Smooth muscle cell (in vitro differentiated cells): ENCODE measurements around the gene TCEANC2. TPM values are rescaled to one million over a fixed set of nuclear protein-coding genes. Genes with fewer than 3 reads are reported as not detected.

Source experiments
- DNase-seq: peaks from one replicate; lab custom pipeline; 2025; ENCODE audit not compliant: unreplicated experiment; lab: John Stamatoyannopoulos, UW
- H2AFZ ChIP-seq: fragments of 200-600 bp; sonication (generic); 2 replicates; pipeline ENCODE4 v1.6.0; 2016; ENCODE audit warnings: antibody characterized with exemption, low read depth, mild to moderate bottlenecking
- H3F3A ChIP-seq: fragments of 200-600 bp; sonication (generic); 2 replicates; pipeline ENCODE4 v1.6.0; 2017; ENCODE audit warnings: antibody characterized with exemption, low read depth
- H3K27ac ChIP-seq: fragments of 200-600 bp; sonication (generic); 2 replicates; pipeline ENCODE4 v1.5.1; 2016; ENCODE audit warnings: low read depth, mild to moderate bottlenecking
- H3K27me3 ChIP-seq: fragments of 200-600 bp; sonication (generic); 2 replicates; pipeline ENCODE4 v1.6.1; 2016; ENCODE audit warnings: low read depth, mild to moderate bottlenecking
- H3K36me3 ChIP-seq: fragments of 200-600 bp; sonication (generic); 2 replicates; pipeline ENCODE4 v1.5.1; 2016; ENCODE audit warnings: low read depth
- H3K4me1 ChIP-seq: fragments of 200-600 bp; sonication (generic); 2 replicates; pipeline ENCODE4 v1.5.1; 2016; ENCODE audit warnings: low read depth
- H3K4me2 ChIP-seq: fragments of 200-600 bp; sonication (generic); 2 replicates; pipeline ENCODE4 v1.6.0; 2016; ENCODE audit warnings: mild to moderate bottlenecking
- H3K4me3 ChIP-seq: fragments of 200-600 bp; sonication (generic); 2 replicates; pipeline ENCODE4 v1.5.1; 2016; ENCODE audit warnings: mild to moderate bottlenecking
- H3K79me2 ChIP-seq: fragments of 200-600 bp; sonication (generic); 2 replicates; pipeline ENCODE4 v1.6.0; 2016; ENCODE audit warnings: low read depth, mild to moderate bottlenecking
- H3K9ac ChIP-seq: fragments of 200-600 bp; sonication (generic); 2 replicates; pipeline ENCODE4 v1.6.0; 2016; ENCODE audit warnings: low read depth
- H3K9me3 ChIP-seq: fragments of 200-600 bp; sonication (generic); replicated peaks from 2 replicates; pipeline ENCODE4 v1.5.1; 2016; ENCODE audit warnings: low read depth
- H4K20me1 ChIP-seq: fragments of 200-600 bp; sonication (generic); 2 replicates; pipeline ENCODE4 v1.6.0; 2016; ENCODE audit warnings: low read depth
- CTCF ChIP-seq: fragments of 200-600 bp; sonication (generic); IDR thresholded peaks from 2 replicates; pipeline ENCODE4 v1.5.1; 2017; ENCODE audit warnings: borderline replicate concordance, mild to moderate bottlenecking, antibody characterized with exemption; ENCODE audit not compliant: insufficient read depth, poor library complexity, severe bottlenecking
- WGBS: methylation state at CpG from one replicate; pipeline ENCODE4 v1.1.7; 2016; ENCODE audit warnings: low lambda C conversion rate; 5-methylcytosine and 5-hydroxymethylcytosine counted together
- polyA plus RNA-seq: library from polyadenylated mRNA; unstranded; fragments of >200 nt; fragmentation: Nextera tagmentation; extraction: Ambion mirVana; gene quantifications from 2 replicates; pipeline ENCODE4 v1.2.1, GENCODE V29; 2016
- total RNA-seq: library from RNA; depleted of rRNA; stranded (reverse); fragments of >200 nt; gene quantifications from 2 replicates; pipeline ENCODE4 v1.2.3, GENCODE V29; 2014

Gene TCEANC2
- total and polyA plus RNA-seq, 2 experiments from 2014 or later, result 2.1 to 4.6 TPM

GRCh38 chr1:54121482-54122134 lies 68.2 kb downstream of the TCEANC2 start:
- peak overlapping the region; percentile 49 for H3K27ac ChIP-seq
- TF ChIP-seq CTCF, result peak; percentile 75
- no peaks in the 10 kb centered on the region for H3K9me3 ChIP-seq

GRCh38 chr1:54122135-54122751 lies 68.8 kb downstream of the TCEANC2 start:
- Histone ChIP-seq H2AFZ (no peak overlapping the region), H3K9me3 (no peaks in the 10 kb centered on the region), H3F3A (peaks cover 6% of the 10 kb centered on the region), H3K4me2 (peak overlapping the region; percentile 84), H3K36me3 (no peaks in the 10 kb centered on the region), H4K20me1 (no peaks in the 10 kb centered on the region), H3K27me3 (no peaks in the 10 kb centered on the region), H3K4me3 (peak overlapping the region; percentile 34), H3K4me1 (peaks cover 5% of the 10 kb centered on the region), H3K79me2 (no peaks in the 10 kb centered on the region), H3K9ac (no peak overlapping the region), H3K27ac (no peak overlapping the region)
- WGBS, result 58% methylated on average over 14 of the region's 14 CpGs
- no peak for TF ChIP-seq CTCF
- no peak for DNase-seq

More at GRCh38 chr1:54121482-54122134, 68.2 kb downstream of the TCEANC2 start:
- no peaks in the 10 kb centered on the region for H3K79me2 ChIP-seq
- no peaks in the 10 kb centered on the region for H3K36me3 ChIP-seq
- no peaks in the 10 kb centered on the region for H4K20me1 ChIP-seq
- peak; percentile 61 for DNase-seq
- peak overlapping the region; percentile 34 for H3K4me3 ChIP-seq
- WGBS, result 11% methylated on average over 21 of the region's 36 CpGs
- H2AFZ ChIP-seq, result peak overlapping the region; percentile 77
- H3K9ac ChIP-seq, result peak overlapping the region; percentile 77
- peaks cover 6% of the 10 kb centered on the region for H3F3A ChIP-seq
- H3K4me1 ChIP-seq, result peaks cover 5% of the 10 kb centered on the region
- peak overlapping the region; percentile 84 for H3K4me2 ChIP-seq
- H3K27me3 ChIP-seq, result no peaks in the 10 kb centered on the region

- Histone ChIP-seq H3K27ac (no peak overlapping the region), H4K20me1 (no peaks in the 10 kb centered on the region), H3K27me3 (no peaks in the 10 kb centered on the region), H3K4me1 (peaks cover 5% of the 10 kb centered on the region), H2AFZ (no peak overlapping the region), H3F3A (peaks cover 6% of the 10 kb centered on the region), H3K9me3 (no peaks in the 10 kb centered on the region), H3K9ac (no peak overlapping the region), H3K36me3 (no peaks in the 10 kb centered on the region), H3K4me2 (no peak overlapping the region), H3K79me2 (no peaks in the 10 kb centered on the region), H3K4me3 (no peak overlapping the region)
- no peak for TF ChIP-seq CTCF
- WGBS, result 96% methylated on average over 8 of the region's 8 CpGs
- DNase-seq, result no peak
Measured at GRCh38 chr1:54122992-54123391, 69.6 kb downstream of the TCEANC2 start.

GRCh38 chr1:54124472-54124871 lies 71.1 kb downstream of the TCEANC2 start:
- Histone ChIP-seq H3K4me2 (no peak overlapping the region), H3K27ac (no peak overlapping the region), H3K36me3 (no peaks in the 10 kb centered on the region), H3K79me2 (no peaks in the 10 kb centered on the region), H4K20me1 (no peaks in the 10 kb centered on the region), H3K4me3 (no peak overlapping the region), H3K4me1 (peaks cover 5% of the 10 kb centered on the region), H3K27me3 (no peaks in the 10 kb centered on the region), H2AFZ (no peak overlapping the region), H3F3A (peaks cover 6% of the 10 kb centered on the region), H3K9me3 (no peaks in the 10 kb centered on the region), H3K9ac (no peak overlapping the region)
- 72% methylated on average over 8 of the region's 9 CpGs for WGBS
- no peak for TF ChIP-seq CTCF
- no peak for DNase-seq
